Testis (tissue), 5 donors: ENCODE measurements around the gene PTPRD. TPM values are rescaled to one million over a fixed set of nuclear protein-coding genes. Genes with fewer than 3 reads are reported as not detected.

Experiments used
- DNase-seq: peaks from one replicate; pipeline ENCODE4 v3.0.0-alpha.2; 2019
- H3K27ac ChIP-seq, 2 donors: fragments of 200-600 bp; sonication (generic); one replicate each; pipeline ENCODE4 v1.5.1; 2019
- H3K27me3 ChIP-seq: fragments of 200-600 bp; sonication (generic); one replicate; pipeline ENCODE4 v1.5.1; 2019
- H3K36me3 ChIP-seq: fragments of 200-600 bp; sonication (generic); one replicate; pipeline ENCODE4 v1.5.1; 2017; ENCODE audit warnings: low read depth; ENCODE audit errors: missing control alignments
- H3K4me1 ChIP-seq: fragments of 200-600 bp; sonication (generic); one replicate; pipeline ENCODE4 v1.5.1; 2019
- H3K4me3 ChIP-seq, 2 donors: fragments of 200-600 bp; sonication (generic); one replicate each; pipeline ENCODE4 v1.5.1; 2017 to 2019
- H3K9me3 ChIP-seq: fragments of 200-600 bp; sonication (generic); one replicate; pipeline ENCODE4 v1.5.1; 2017
- CTCF ChIP-seq, 3 experiments: fragments of 450-650 bp in 2 of 3; fragments of 200-600 bp in 1 of 3; sonication (generic) in 1 of 3; IDR thresholded peaks; one replicate each; pipeline ENCODE4 v1.5.1; 2016 to 2019; ENCODE audit warnings: antibody characterized with exemption in 3 of 3, mild to moderate bottlenecking in 2 of 3, moderate library complexity in 1 of 3
- POLR2A ChIP-seq: fragments of 450-650 bp; IDR thresholded peaks from one replicate; pipeline ENCODE4 v1.6.1; 2017; ENCODE audit warnings: antibody characterized with exemption, mild to moderate bottlenecking, moderate library complexity
- WGBS, 2 donors: methylation state at CpG; one replicate each; pipeline ENCODE4 v1.1.5; 2018; 5-methylcytosine and 5-hydroxymethylcytosine counted together
- intact Hi-C: fragments of 100-400 bp; cut with DNase I; formaldehyde crosslinking; loops from one replicate; pipeline ENCODE4 v1.15.1; 2023; ENCODE audit warnings: low total_unique reads
- long read RNA-seq, 2 donors: transcript quantifications; one replicate each; lab custom pipeline, GENCODE V29; 2026
- polyA plus RNA-seq: library from polyadenylated mRNA; stranded (reverse); fragments of 350-450 nt; fragmentation: Illumina TruSeq; extraction: RNeasy Lipid Tissue Mini Kit (QIAGEN cat#74804); gene quantifications from one replicate; pipeline ENCODE4 v1.2.3, GENCODE V29; 2014; ENCODE audit warnings: low read depth, low replicate concordance; ENCODE audit not compliant: insufficient read depth
- total RNA-seq, 2 donors: library from RNA; depleted of rRNA; stranded (reverse); fragments of >200 nt; gene quantifications; one replicate each; pipeline ENCODE4 v1.2.3, GENCODE V29; 2016

PTPRD gene
- total RNA-seq (10 to 100 TPM; 32.5 to 33.6 TPM), polyA plus RNA-seq (15.4 TPM)
- long read RNA-seq, donor 1, partial matches to known transcripts: 0 of 1 reads
- long read RNA-seq, donor 1, other reads (novel, unspliced or antisense): 0 of 1 reads
- long read RNA-seq, donor 2: 0 reads

- TF ChIP-seq CTCF (IDR thresholded peaks at IDR 0.05) (no peak), POLR2A (no peak)
- intact Hi-C loops: no loop called here
- peak; percentile 44 for DNase-seq
- H3K27ac ChIP-seq: no peak within 1 kb of the TSS
- no peaks in the 10 kb centered on the region for H3K4me1 ChIP-seq
- no peaks in the 10 kb centered on the region for H3K9me3 ChIP-seq
- WGBS, 2 donors: 1% methylated on average over 25 to 80 of the region's 87 CpGs
- H3K4me3 ChIP-seq: peak within 1 kb of the TSS; percentile 38 to 43
- H3K27me3 ChIP-seq: no peaks in the 10 kb centered on the region
- no peaks in the 10 kb centered on the region for H3K36me3 ChIP-seq
Observed at GRCh38 chr9:10612641-10613398, at the start of gene PTPRD. Gene PTPRD (minus strand): TSS chr9:10613002.

- Histone ChIP-seq H3K9me3 (no peaks in the 10 kb centered on the region), H3K4me1 (no peaks in the 10 kb centered on the region), H3K27me3 (no peaks in the 10 kb centered on the region), H3K36me3 (no peaks in the 10 kb centered on the region), H3K27ac (no peak overlapping the region), H3K4me3 (no peak overlapping the region)
- 70 to 79% methylated on average over 2 of the region's 2 CpGs for WGBS, 2 donors
- no peak for TF ChIP-seq CTCF (IDR thresholded peaks at IDR 0.05)
- TF ChIP-seq POLR2A: no peak
- intact Hi-C loops: no loop called here
- no peak for DNase-seq
Observed at GRCh38 chr9:10661994-10662393, 49.2 kb upstream of the PTPRD start.

DNA sequence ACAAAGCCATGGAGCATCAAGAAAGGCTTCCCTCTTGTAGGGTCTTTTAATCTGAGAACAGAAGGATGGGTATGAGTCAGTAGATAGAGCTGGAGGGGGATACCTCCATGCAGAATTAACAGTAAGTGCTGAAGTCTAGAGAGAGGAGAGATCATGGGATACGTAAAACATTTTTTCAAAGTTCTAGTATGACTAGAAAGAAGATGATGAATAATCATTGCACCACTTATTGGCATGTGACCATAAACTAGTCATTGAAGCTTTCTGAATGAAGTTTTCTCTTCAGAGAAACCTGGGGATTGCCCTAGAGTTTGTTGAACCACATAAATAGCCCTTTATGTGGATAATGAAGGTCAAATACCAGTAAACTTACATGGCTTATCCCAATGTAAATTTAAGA, 48.6 kb upstream of the PTPRD start:
- H3K4me3 ChIP-seq: no peak overlapping the region
- no peaks in the 10 kb centered on the region for H3K4me1 ChIP-seq
- no peak for TF ChIP-seq POLR2A
- TF ChIP-seq CTCF (IDR thresholded peaks at IDR 0.05): no peak
- H3K27me3 ChIP-seq: no peaks in the 10 kb centered on the region
- intact Hi-C loops: no loop called here
- no peaks in the 10 kb centered on the region for H3K9me3 ChIP-seq
- no peak overlapping the region for H3K27ac ChIP-seq
- 95 to 100% methylated on average over 1 of the region's 1 CpG for WGBS, 2 donors
- no peak for DNase-seq
- no peaks in the 10 kb centered on the region for H3K36me3 ChIP-seq

DNA sequence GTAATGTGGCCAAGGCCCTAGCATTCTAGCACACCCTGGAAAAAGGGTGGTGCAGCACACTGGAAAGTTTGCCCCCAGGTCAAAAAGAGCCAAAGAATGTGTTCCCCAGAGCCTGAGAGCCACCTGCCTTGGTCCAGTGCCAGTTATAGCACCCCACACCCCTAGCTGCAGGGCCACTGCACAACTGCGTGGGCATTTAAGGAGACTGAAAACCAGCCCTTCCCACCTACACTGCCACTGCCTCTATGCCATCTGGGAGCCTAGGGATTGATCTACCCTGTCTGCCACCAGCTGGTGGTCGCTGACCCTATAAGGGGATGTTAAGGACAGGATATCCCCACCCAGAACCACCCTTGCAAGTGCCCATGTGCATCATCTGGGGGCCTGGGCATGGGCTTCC, 38.2 kb upstream of the PTPRD start:
- H3K4me3 ChIP-seq: no peak overlapping the region
- no peak for TF ChIP-seq POLR2A
- no peak for TF ChIP-seq CTCF (IDR thresholded peaks at IDR 0.05)
- intact Hi-C loops: no loop called here
- no peak overlapping the region for H3K27ac ChIP-seq
- WGBS, 2 donors: 90% methylated on average over 2 of the region's 2 CpGs; no CpG with 5 or more reads in 1 of the 2 donors
- no peaks in the 10 kb centered on the region for H3K4me1 ChIP-seq
- H3K27me3 ChIP-seq: no peaks in the 10 kb centered on the region
- no peaks in the 10 kb centered on the region for H3K36me3 ChIP-seq
- no peak for DNase-seq
- H3K9me3 ChIP-seq: no peaks in the 10 kb centered on the region

DNA sequence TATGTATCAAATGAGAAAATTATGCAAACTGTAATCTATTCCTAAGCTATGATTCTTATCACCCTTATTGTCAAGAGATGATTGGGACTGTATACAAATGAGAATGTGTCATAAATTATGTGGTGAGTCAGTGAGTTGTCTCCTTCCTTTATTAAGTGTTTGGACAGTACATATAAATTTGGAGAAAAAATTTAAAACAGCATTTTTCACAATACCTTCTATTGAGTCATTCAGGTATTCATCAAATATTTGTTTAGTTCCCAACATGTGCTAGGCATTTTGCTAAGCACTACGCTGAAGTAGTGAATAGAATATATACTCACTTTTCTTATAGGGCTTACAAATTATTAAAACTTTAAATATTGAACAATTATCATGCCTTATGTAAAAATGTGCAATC, 36.3 kb upstream of the PTPRD start:
- TF ChIP-seq CTCF (IDR thresholded peaks at IDR 0.05) (no peak), POLR2A (no peak)
- WGBS, 2 donors: 91 to 94% methylated on average over 1 of the region's 1 CpG

More for the DNA sequence above, 36.3 kb upstream of the PTPRD start:
- Histone ChIP-seq H3K27ac (no peak overlapping the region), H3K27me3 (no peaks in the 10 kb centered on the region), H3K9me3 (no peaks in the 10 kb centered on the region), H3K4me1 (no peaks in the 10 kb centered on the region), H3K36me3 (no peaks in the 10 kb centered on the region), H3K4me3 (no peak overlapping the region)
- DNase-seq: no peak
- intact Hi-C loops: no loop called here
